HepG2 (cell line): Measurements from ENCODE around the gene ATXN7L2. TPM values are rescaled to one million over a fixed set of nuclear protein-coding genes. Genes with fewer than 3 reads are reported as not detected.

Experiments used
- CBX5 ChIP-seq: sonication (generic); formaldehyde crosslinking; IDR thresholded peaks from 2 replicates; pipeline ENCODE4 v1.4.0; 2020; ENCODE audit warnings: missing genetic modification reagents, borderline replicate concordance
- CHD2 ChIP-seq: IDR thresholded peaks from 2 replicates; pipeline ENCODE4 v1.6.1; 2011; ENCODE audit warnings: low read depth, low read length, improper control_type of control experiment
- ELF4 ChIP-seq: sonication (generic); formaldehyde crosslinking; IDR thresholded peaks from 2 replicates; pipeline ENCODE4 v1.5.0; 2020; ENCODE audit warnings: missing genetic modification reagents, mild to moderate bottlenecking, moderate library complexity, borderline replicate concordance
- FLYWCH1 ChIP-seq: sonication (generic); formaldehyde crosslinking; IDR thresholded peaks from 2 replicates; pipeline ENCODE4 v1.8.1; 2023; ENCODE audit warnings: mild to moderate bottlenecking, missing genetic modification reagents
- FOXK2 ChIP-seq: fragments of 450-650 bp; IDR thresholded peaks from 2 replicates; pipeline ENCODE4 v1.6.1; 2016
- GATAD1 ChIP-seq: IDR thresholded peaks from 2 replicates; pipeline ENCODE4 v1.6.1; 2016; ENCODE audit warnings: missing genetic modification reagents, missing compliant biosample characterization
- KLF16 ChIP-seq, 2 experiments: sonication (generic) in 1 of 2; formaldehyde crosslinking in 1 of 2; IDR thresholded peaks; 2 replicates each; pipeline versions ENCODE4 v1.6.1 to v1.8.0; 2016 to 2023; ENCODE audit warnings: missing genetic modification reagents in 2 of 2, missing compliant biosample characterization in 1 of 2
- LRRFIP1 ChIP-seq: sonication (generic); formaldehyde crosslinking; conservative IDR thresholded peaks from 2 replicates; pipeline ENCODE4 v1.4.0; 2020; ENCODE audit warnings: missing genetic modification reagents
- MEIS1 ChIP-seq: sonication (generic); formaldehyde crosslinking; IDR thresholded peaks from 2 replicates; pipeline ENCODE4 v1.9.0; 2021; ENCODE audit warnings: mild to moderate bottlenecking, missing genetic modification reagents, moderate library complexity, borderline replicate concordance
- NFYC ChIP-seq: IDR thresholded peaks from 2 replicates; pipeline ENCODE4 v1.6.1; 2016; ENCODE audit warnings: missing genetic modification reagents, missing compliant biosample characterization
- NR1H2 ChIP-seq: sonication (generic); formaldehyde crosslinking; IDR thresholded peaks from 2 replicates; pipeline ENCODE4 v1.8.1; 2022; ENCODE audit warnings: low read depth, missing genetic modification reagents, borderline replicate concordance
- NR2F6 ChIP-seq, 2 experiments: IDR thresholded peaks; 2 replicates each; pipeline ENCODE4 v1.6.1; 2016; ENCODE audit warnings: antibody characterized with exemption in 1 of 2, mild to moderate bottlenecking in 1 of 2
- PPARG ChIP-seq: conservative IDR thresholded peaks from 2 replicates; pipeline ENCODE4 v1.6.1; 2016; ENCODE audit warnings: missing biosample characterization, missing genetic modification reagents
- SRSF4 ChIP-seq: fragments of 200-400 bp; formaldehyde crosslinking; IDR thresholded peaks from one replicate; pipeline ENCODE4 v1.6.1; 2018; ENCODE audit warnings: mild to moderate bottlenecking, low read depth, low read length, moderate library complexity; ENCODE audit not compliant: poor library complexity, severe bottlenecking
- TBX2 ChIP-seq: sonication (generic); formaldehyde crosslinking; IDR thresholded peaks from 2 replicates; pipeline ENCODE4 v1.5.0; 2020; ENCODE audit warnings: missing genetic modification reagents, mild to moderate bottlenecking, borderline replicate concordance
- ZFP1 ChIP-seq: IDR thresholded peaks from 2 replicates; pipeline ENCODE4 v1.6.1; 2016
- ZFP37 ChIP-seq: sonication (generic); formaldehyde crosslinking; IDR thresholded peaks from 2 replicates; pipeline ENCODE4 v1.4.0; 2020; ENCODE audit warnings: missing genetic modification reagents, borderline replicate concordance
- ZFP90 ChIP-seq: sonication (generic); formaldehyde crosslinking; IDR thresholded peaks from 2 replicates; pipeline ENCODE4 v1.8.0; 2022; ENCODE audit warnings: missing genetic modification reagents, mild to moderate bottlenecking, inconsistent platforms, borderline replicate concordance
- ZFY ChIP-seq: sonication (generic); formaldehyde crosslinking; IDR thresholded peaks from 2 replicates; pipeline ENCODE4 v1.4.0; 2020; ENCODE audit warnings: missing genetic modification reagents
- ZNF280D ChIP-seq: sonication (generic); formaldehyde crosslinking; IDR thresholded peaks from 2 replicates; pipeline ENCODE4 v1.5.1; 2020; ENCODE audit warnings: mild to moderate bottlenecking, missing genetic modification reagents
- ZNF350 ChIP-seq: sonication (generic); formaldehyde crosslinking; IDR thresholded peaks from 2 replicates; pipeline ENCODE4 v1.4.0; 2020; ENCODE audit warnings: mild to moderate bottlenecking, low read depth, missing genetic modification reagents, borderline replicate concordance
- ZNF547 ChIP-seq: sonication (generic); formaldehyde crosslinking; IDR thresholded peaks from 2 replicates; pipeline ENCODE4 v1.5.1; 2020; ENCODE audit warnings: mild to moderate bottlenecking, missing genetic modification reagents
- ZNF615 ChIP-seq: sonication (generic); formaldehyde crosslinking; IDR thresholded peaks from 2 replicates; pipeline ENCODE4 v1.5.0; 2020; ENCODE audit warnings: mild to moderate bottlenecking, missing genetic modification reagents, borderline replicate concordance
- ZNF670 ChIP-seq: sonication (generic); formaldehyde crosslinking; IDR thresholded peaks from 2 replicates; pipeline ENCODE4 v1.8.0; 2022; ENCODE audit warnings: mild to moderate bottlenecking, missing genetic modification reagents, borderline replicate concordance
- polyA plus RNA-seq, 8 experiments: library from polyadenylated mRNA; depleted of rRNA in 3 of 8; stranded (reverse) in 7 of 8; unstranded in 1 of 8; fragments of >200 nt; fragmentation: Illumina TruSeq in 4 of 8; extraction: Trizol in 4 of 8; gene quantifications; 2 replicates each; pipeline versions ENCODE4 v1.2.1 to v1.2.3, GENCODE V29; 2011 to 2016; ENCODE audit warnings: low read depth in 4 of 8, missing spikeins in 1 of 8, mixed read lengths in 1 of 8; ENCODE audit not compliant: insufficient read depth in 1 of 8
- total RNA-seq, 5 experiments: library from RNA; depleted of rRNA; stranded (reverse); fragments of >200 nt; fragmentation: Illumina TruSeq; extraction: Trizol; gene quantifications; 2 replicates each; pipeline ENCODE4 v1.2.3, GENCODE V29; 2016; ENCODE audit warnings: low read depth in 1 of 5

Gene ATXN7L2
- total and polyA plus RNA-seq, 2 of the 13 experiments (the other 11 are each of a cell fraction or from before 2014, with no cell fraction given) = 2.7 to 2.8 TPM

GRCh38 chr1:109532365-109533136 is 48.8 kb downstream of the ATXN7L2 start (continued):
- 0 out of 2 replicates have a peak, but pooled peaks have one; percentile 11 for TF ChIP-seq GATAD1 (CRISPR knock-in tag)
- no peak for TF ChIP-seq FLYWCH1 (CRISPR knock-in tag)
- peak; percentile 87; the same call in 1 of the 2 replicates for TF ChIP-seq MEIS1 (CRISPR knock-in tag)
- no peak for TF ChIP-seq PPARG (CRISPR knock-in tag)
- no peak for TF ChIP-seq KLF16 (CRISPR knock-in tag; IDR thresholded peaks at IDR 0.05)
- peak; percentile 43; the same call in 1 of the 2 replicates for TF ChIP-seq TBX2
- no peak for TF ChIP-seq ZFP90 (CRISPR knock-in tag)
- no peak for TF ChIP-seq ZFP1
- no peak for TF ChIP-seq ZNF615
- peak; percentile 25; the same call in 1 of the 2 replicates for TF ChIP-seq ELF4 (CRISPR knock-in tag)
- TF ChIP-seq ZNF280D = no peak
- TF ChIP-seq LRRFIP1 (CRISPR knock-in tag) = no peak
- 0 out of 2 replicates have a peak, but pooled peaks have one; percentile 21 for TF ChIP-seq ZNF547 (CRISPR knock-in tag)
- no peak for TF ChIP-seq CHD2
- TF ChIP-seq NFYC (CRISPR knock-in tag) = no peak
- TF ChIP-seq SRSF4 = no peak
- no peak for TF ChIP-seq ZFP37
- TF ChIP-seq CBX5 (CRISPR knock-in tag) = no peak
- TF ChIP-seq FOXK2 = no peak
- no peak for TF ChIP-seq NR2F6 (IDR thresholded peaks at IDR 0.05)
- TF ChIP-seq NR2F6 (CRISPR knock-in tag; IDR thresholded peaks at IDR 0.05) = 0 out of 2 replicates have a peak, but pooled peaks have one; percentile 8
- TF ChIP-seq ZNF670 (CRISPR knock-in tag) = no peak
- peak; percentile 25; the same call in 1 of the 2 replicates for TF ChIP-seq ZNF350 (CRISPR knock-in tag)
- no peak for TF ChIP-seq NR1H2 (CRISPR knock-in tag)
- peak; percentile 14; the same call in 1 of the 2 replicates for TF ChIP-seq ZFY (CRISPR knock-in tag)
